Hippocampal formation (tissue), 2 donors: ENCODE results near the gene NLGN1.

ENCODE experiments used
- DNase-seq, 2 donors: peaks; one replicate each; lab custom pipeline; 2025; lab: John Stamatoyannopoulos, UW

The NLGN1 gene

GRCh38 chr3:173755161-173755560, 357.6 kb downstream of the NLGN1 start:
- DNase-seq: no peak

- no peak for DNase-seq
Measured at GRCh38 chr3:173761161-173761560, 363.6 kb downstream of the NLGN1 start.

- DNase-seq: no peak
Measured at GRCh38 chr3:173762501-173762900, 365.0 kb downstream of the NLGN1 start.

GRCh38 chr3:173770011-173770410, 372.5 kb downstream of the NLGN1 start:
- no peak for DNase-seq

GRCh38 chr3:173770796-173771573, 373.4 kb downstream of the NLGN1 start:
- DNase-seq: no peak

- DNase-seq: no peak
Measured at GRCh38 chr3:173773800-173774199, 376.3 kb downstream of the NLGN1 start.

- DNase-seq: no peak
Measured at GRCh38 chr3:173774294-173774693, 376.8 kb downstream of the NLGN1 start.

- no peak for DNase-seq
Measured at GRCh38 chr3:173778251-173778650, 380.7 kb downstream of the NLGN1 start.

- DNase-seq: no peak
Measured at GRCh38 chr3:173780067-173780466, 382.5 kb downstream of the NLGN1 start.

GRCh38 chr3:173785004-173785403, 387.5 kb downstream of the NLGN1 start:
- DNase-seq: no peak

GRCh38 chr3:173789530-173790162, 392.1 kb downstream of the NLGN1 start:
- DNase-seq: no peak

- no peak for DNase-seq
Measured at GRCh38 chr3:173793963-173794362, 396.4 kb downstream of the NLGN1 start.

- no peak for DNase-seq
Measured at GRCh38 chr3:173796405-173796804, 398.9 kb downstream of the NLGN1 start.

- no peak for DNase-seq
Measured at GRCh38 chr3:173796890-173797289, 399.3 kb downstream of the NLGN1 start.

GRCh38 chr3:173799060-173799816, 401.7 kb downstream of the NLGN1 start:
- no peak for DNase-seq

GRCh38 chr3:173800154-173800553, 402.6 kb downstream of the NLGN1 start:
- DNase-seq: no peak

- DNase-seq: no peak
Measured at GRCh38 chr3:173814809-173815208, 417.3 kb downstream of the NLGN1 start.

GRCh38 chr3:173819368-173819767, 421.8 kb downstream of the NLGN1 start:
- no peak for DNase-seq

GRCh38 chr3:173823911-173824460, 426.4 kb downstream of the NLGN1 start:
- DNase-seq: no peak

- no peak for DNase-seq
Measured at GRCh38 chr3:173825730-173826129, 428.2 kb downstream of the NLGN1 start.

GRCh38 chr3:173826416-173826815, 428.9 kb downstream of the NLGN1 start:
- no peak for DNase-seq

GRCh38 chr3:173826901-173827609, 429.5 kb downstream of the NLGN1 start:
- no peak for DNase-seq
